IMR-90 (cell line): ENCODE results near the gene RAB25. TPM values are rescaled to one million over a fixed set of nuclear protein-coding genes. Genes with fewer than 3 reads are reported as not detected.

Experiments used
- MAZ ChIP-seq: IDR thresholded peaks from 2 replicates; pipeline ENCODE4 v1.6.1; 2012; ENCODE audit warnings: low read depth, mild to moderate bottlenecking, low read length, improper control_type of control experiment, moderate library complexity, borderline replicate concordance
- NFE2L2 ChIP-seq: fragments of 150-350 bp; IDR thresholded peaks from 2 replicates; pipeline ENCODE4 v1.6.1; 2016; ENCODE audit warnings: low read depth, mild to moderate bottlenecking, low read length
- RFX5 ChIP-seq: IDR thresholded peaks from 2 replicates; pipeline ENCODE4 v1.8.0; 2012; ENCODE audit warnings: low read depth, mild to moderate bottlenecking, low read length, moderate library complexity
- SMC3 ChIP-seq: fragments of 150-350 bp; IDR thresholded peaks from 2 replicates; pipeline ENCODE4 v1.6.1; 2016; ENCODE audit warnings: low read depth, mild to moderate bottlenecking, antibody characterized with exemption, low read length, moderate library complexity
- polyA plus RNA-seq, 3 experiments: library from polyadenylated mRNA; depleted of rRNA; stranded (reverse); fragments of >200 nt; gene quantifications; 2 replicates each; pipeline ENCODE4 v1.2.3, GENCODE V29; 2012; ENCODE audit warnings: low replicate concordance in 1 of 3
- total RNA-seq: library from RNA; depleted of rRNA; stranded (reverse); fragments of >200 nt; gene quantifications from 2 replicates; pipeline ENCODE4 v1.2.3, GENCODE V29; 2012
- TF ChIP-seq, protein P1 (sequence below): conservative IDR thresholded peaks from 2 replicates; pipeline ENCODE4 v1.5.1; 2012; ENCODE audit warnings: mild to moderate bottlenecking, low read depth, low read length, improper control_type of control experiment

RAB25 gene
- total and polyA plus RNA-seq, 2 of the 4 experiments (the other 2 are of a cell fraction) = not detected

- TF ChIP-seq, protein P1, sequence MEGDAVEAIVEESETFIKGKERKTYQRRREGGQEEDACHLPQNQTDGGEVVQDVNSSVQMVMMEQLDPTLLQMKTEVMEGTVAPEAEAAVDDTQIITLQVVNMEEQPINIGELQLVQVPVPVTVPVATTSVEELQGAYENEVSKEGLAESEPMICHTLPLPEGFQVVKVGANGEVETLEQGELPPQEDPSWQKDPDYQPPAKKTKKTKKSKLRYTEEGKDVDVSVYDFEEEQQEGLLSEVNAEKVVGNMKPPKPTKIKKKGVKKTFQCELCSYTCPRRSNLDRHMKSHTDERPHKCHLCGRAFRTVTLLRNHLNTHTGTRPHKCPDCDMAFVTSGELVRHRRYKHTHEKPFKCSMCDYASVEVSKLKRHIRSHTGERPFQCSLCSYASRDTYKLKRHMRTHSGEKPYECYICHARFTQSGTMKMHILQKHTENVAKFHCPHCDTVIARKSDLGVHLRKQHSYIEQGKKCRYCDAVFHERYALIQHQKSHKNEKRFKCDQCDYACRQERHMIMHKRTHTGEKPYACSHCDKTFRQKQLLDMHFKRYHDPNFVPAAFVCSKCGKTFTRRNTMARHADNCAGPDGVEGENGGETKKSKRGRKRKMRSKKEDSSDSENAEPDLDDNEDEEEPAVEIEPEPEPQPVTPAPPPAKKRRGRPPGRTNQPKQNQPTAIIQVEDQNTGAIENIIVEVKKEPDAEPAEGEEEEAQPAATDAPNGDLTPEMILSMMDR = no peak
- peak; percentile 91 for TF ChIP-seq MAZ
- peak; percentile 15; the same call in 1 of the 2 replicates for TF ChIP-seq SMC3
- no peak for TF ChIP-seq RFX5
- TF ChIP-seq NFE2L2 = no peak; the same call in 1 of the 2 replicates
These were observed 53.4 kb downstream of the RAB25 start, which contains the start of gene LMNA (continued) for GRCh38 chr1:156114101-156114918.
